HEK293 (cell line): Measurements from ENCODE around the gene RFPL2.

Experiments used
- CTCF ChIA-PET: fragments of 350-600 bp; formaldehyde crosslinking; extraction: SDS; loops from one replicate; lab custom pipeline; 2021; ENCODE audit warnings: antibody characterized with exemption; lab: Yijun Ruan, JAX
- POLR2A ChIA-PET: fragments of 300-600 bp; formaldehyde crosslinking; extraction: SDS; loops from one replicate; lab custom pipeline; 2020; ENCODE audit warnings: antibody characterized with exemption, inconsistent platforms; lab: Yijun Ruan, JAX
- H3K27ac ChIP-seq: fragments of 200-500 bp; sonication (Bioruptor generic); 2 replicates; pipeline ENCODE4 v1.5.1; 2014; ENCODE audit warnings: low read depth, low read length, control low read depth, inconsistent platforms; ENCODE audit errors: extremely low read depth
- H3K36me3 ChIP-seq, 2 experiments: fragments of 200-500 bp in 1 of 2; sonication (Bioruptor generic) in 1 of 2; 1 replicate in 1 of 2; 2 replicates in 1 of 2; pipeline ENCODE4 v1.5.1; 2014 to 2017; ENCODE audit warnings: inconsistent platforms in 2 of 2, low read length in 2 of 2; ENCODE audit not compliant: control insufficient read depth in 2 of 2, insufficient read depth in 1 of 2
- H3K4me1 ChIP-seq: fragments of 200-500 bp; sonication (Bioruptor generic); 2 replicates; pipeline ENCODE4 v1.5.1; 2014; ENCODE audit warnings: mild to moderate bottlenecking, low read length, inconsistent platforms; ENCODE audit not compliant: control insufficient read depth, insufficient read depth
- H3K4me3 ChIP-seq: 2 replicates; pipeline ENCODE4 v1.5.1; 2011; ENCODE audit warnings: low read depth, mild to moderate bottlenecking, control low read depth, low read length, moderate library complexity
- H3K9me3 ChIP-seq: fragments of 200-500 bp; sonication (Bioruptor generic); 2 replicates; pipeline ENCODE4 v1.5.1; 2014; ENCODE audit warnings: low read depth, low read length, inconsistent platforms; ENCODE audit not compliant: control insufficient read depth, insufficient read depth
- HIC1 ChIP-seq: fragments of 450-650 bp; formaldehyde crosslinking; IDR thresholded peaks from 2 replicates; pipeline ENCODE4 v1.5.1; 2016; ENCODE audit warnings: missing biosample characterization, missing genetic modification characterization
- KLF1 ChIP-seq: fragments of 450-650 bp; formaldehyde crosslinking; IDR thresholded peaks from 2 replicates; pipeline ENCODE4 v1.5.1; 2016; ENCODE audit warnings: missing biosample characterization, missing genetic modification characterization
- PRDM4 ChIP-seq: fragments of 450-650 bp; formaldehyde crosslinking; IDR thresholded peaks from 2 replicates; pipeline ENCODE4 v1.5.1; 2017; ENCODE audit warnings: missing biosample characterization, missing genetic modification characterization
- SALL2 ChIP-seq: fragments of 450-650 bp; formaldehyde crosslinking; IDR thresholded peaks from 2 replicates; pipeline ENCODE4 v1.5.0; 2017; ENCODE audit warnings: missing biosample characterization, mild to moderate bottlenecking, missing genetic modification characterization, borderline replicate concordance
- SCRT2 ChIP-seq: fragments of 450-650 bp; formaldehyde crosslinking; IDR thresholded peaks from 2 replicates; pipeline ENCODE4 v1.5.1; 2016; ENCODE audit warnings: missing biosample characterization, missing genetic modification characterization
- ZBTB10 ChIP-seq: fragments of 450-650 bp; formaldehyde crosslinking; IDR thresholded peaks from 2 replicates; pipeline ENCODE4 v1.5.1; 2016; ENCODE audit warnings: missing biosample characterization, missing genetic modification characterization
- ZBTB17 ChIP-seq: fragments of 450-650 bp; formaldehyde crosslinking; IDR thresholded peaks from 2 replicates; pipeline ENCODE4 v1.5.1; 2016; ENCODE audit warnings: missing biosample characterization, missing genetic modification characterization
- ZBTB20 ChIP-seq: fragments of 450-650 bp; formaldehyde crosslinking; IDR thresholded peaks from 2 replicates; pipeline ENCODE4 v1.5.1; 2016; ENCODE audit warnings: missing biosample characterization, missing genetic modification characterization
- ZBTB48 ChIP-seq: fragments of 450-650 bp; formaldehyde crosslinking; IDR thresholded peaks from 2 replicates; pipeline ENCODE4 v1.5.1; 2016; ENCODE audit warnings: missing biosample characterization, missing genetic modification characterization
- ZNF16 ChIP-seq: fragments of 450-650 bp; formaldehyde crosslinking; IDR thresholded peaks from 2 replicates; pipeline ENCODE4 v1.5.1; 2016; ENCODE audit warnings: low read depth, missing biosample characterization, missing genetic modification characterization
- ZNF169 ChIP-seq: fragments of 450-650 bp; formaldehyde crosslinking; IDR thresholded peaks from 2 replicates; pipeline ENCODE4 v1.5.1; 2016; ENCODE audit warnings: missing biosample characterization, missing genetic modification characterization
- ZNF302 ChIP-seq: fragments of 450-650 bp; formaldehyde crosslinking; IDR thresholded peaks from 2 replicates; pipeline ENCODE4 v1.5.1; 2016; ENCODE audit warnings: missing biosample characterization, missing genetic modification characterization, low read depth
- ZNF335 ChIP-seq: fragments of 450-650 bp; formaldehyde crosslinking; conservative IDR thresholded peaks from 2 replicates; pipeline ENCODE4 v1.5.1; 2016; ENCODE audit warnings: missing biosample characterization, missing genetic modification characterization
- ZNF350 ChIP-seq: fragments of 450-650 bp; formaldehyde crosslinking; IDR thresholded peaks from 2 replicates; pipeline ENCODE4 v1.5.0; 2017; ENCODE audit warnings: missing biosample characterization, mild to moderate bottlenecking, missing genetic modification characterization
- ZNF354C ChIP-seq: fragments of 450-650 bp; formaldehyde crosslinking; IDR thresholded peaks from 2 replicates; pipeline ENCODE4 v1.5.1; 2016; ENCODE audit warnings: missing biosample characterization, missing genetic modification characterization, low read depth, borderline replicate concordance
- ZNF513 ChIP-seq: fragments of 450-650 bp; IDR thresholded peaks from 2 replicates; pipeline ENCODE4 v1.5.1; 2018; ENCODE audit warnings: missing biosample characterization, missing genetic modification characterization
- ZNF558 ChIP-seq: fragments of 450-650 bp; formaldehyde crosslinking; IDR thresholded peaks from 2 replicates; pipeline ENCODE4 v1.5.1; 2016; ENCODE audit warnings: missing biosample characterization, missing genetic modification characterization
- ZNF560 ChIP-seq: fragments of 450-650 bp; formaldehyde crosslinking; IDR thresholded peaks from 2 replicates; pipeline ENCODE4 v1.5.1; 2017; ENCODE audit warnings: missing biosample characterization, missing genetic modification characterization, borderline replicate concordance
- ZNF654 ChIP-seq: fragments of 450-650 bp; formaldehyde crosslinking; IDR thresholded peaks from 2 replicates; pipeline ENCODE4 v1.5.1; 2016; ENCODE audit warnings: low read depth, missing biosample characterization, missing genetic modification characterization
- ZNF664 ChIP-seq: fragments of 450-650 bp; formaldehyde crosslinking; IDR thresholded peaks from 2 replicates; pipeline ENCODE4 v1.5.1; 2016; ENCODE audit warnings: missing biosample characterization, missing genetic modification characterization
- ZNF843 ChIP-seq: fragments of 450-650 bp; formaldehyde crosslinking; IDR thresholded peaks from 2 replicates; pipeline ENCODE4 v1.5.1; 2016; ENCODE audit warnings: missing biosample characterization, missing genetic modification characterization
- ZSCAN16 ChIP-seq: fragments of 450-650 bp; formaldehyde crosslinking; IDR thresholded peaks from 2 replicates; pipeline ENCODE4 v1.5.1; 2016; ENCODE audit warnings: missing biosample characterization, missing genetic modification characterization
- ZXDB ChIP-seq: fragments of 450-650 bp; formaldehyde crosslinking; IDR thresholded peaks from 2 replicates; pipeline ENCODE4 v1.5.1; 2016; ENCODE audit warnings: missing biosample characterization, missing genetic modification characterization

RFPL2 gene

GRCh38 chr22:32218470-32218869 lies 13.6 kb upstream of the RFPL2 start:
- H3K9me3 ChIP-seq: no peaks in the 10 kb centered on the region
- no peak overlapping the region for H3K4me3 ChIP-seq
- TF ChIP-seq ZBTB17 (tag by site-specific recombination) (no peak), ZSCAN16 (tag by site-specific recombination) (no peak), ZNF654 (tag by site-specific recombination) (no peak), ZNF350 (tag by site-specific recombination) (no peak), ZNF354C (no peak), HIC1 (no peak), ZNF513 (no peak), ZNF560 (tag by site-specific recombination) (no peak), ZNF16 (no peak), SALL2 (no peak), PRDM4 (tag by site-specific recombination) (no peak)
- TF ChIP-seq, all 188 proteins: peak for 0
- ChIA-PET CTCF (interaction anchor here (1.0 to 1.4 kb wide), 4 partner anchors 11 to 127 kb away, joined by 3 to 5 read pairs (median 4); no protein-coding TSS in a partner anchor), POLR2A (no interaction called here)
- no peaks in the 10 kb centered on the region for H3K36me3 ChIP-seq
- no peak overlapping the region for H3K27ac ChIP-seq
- no peaks in the 10 kb centered on the region for H3K4me1 ChIP-seq

GRCh38 chr22:32217465-32217864 lies 12.6 kb upstream of the RFPL2 start:
- POLR2A ChIA-PET: no interaction called here
- Histone ChIP-seq H3K27ac (no peak overlapping the region), H3K4me3 (no peak overlapping the region), H3K9me3 (no peaks in the 10 kb centered on the region), H3K36me3 (no peaks in the 10 kb centered on the region), H3K4me1 (no peaks in the 10 kb centered on the region)
- CTCF ChIA-PET: interaction anchor here (0.6 to 1.2 kb wide), 4 partner anchors 10 to 536 kb away, joined by 3 to 6 read pairs (median 3); partner anchors contain the start of gene RFPL2
- no peak for TF ChIP-seq ZBTB10 (tag by site-specific recombination)
- no peak for TF ChIP-seq KLF1 (tag by site-specific recombination)
- TF ChIP-seq ZNF664: no peak
- TF ChIP-seq ZNF302 (tag by site-specific recombination): no peak
- TF ChIP-seq ZNF843 (tag by site-specific recombination): no peak
- TF ChIP-seq ZBTB20: no peak
- TF ChIP-seq ZXDB: no peak
- TF ChIP-seq ZNF169 (tag by site-specific recombination): no peak
- TF ChIP-seq SCRT2 (tag by site-specific recombination): no peak
- no peak for TF ChIP-seq ZNF335 (tag by site-specific recombination)
- TF ChIP-seq ZBTB48 (tag by site-specific recombination): no peak
- no peak for TF ChIP-seq ZNF558 (tag by site-specific recombination)
